ENCODE measurements around the gene SOX14.

- TF ChIP-seq CTCF (IDR thresholded peaks at IDR 0.05) = no peak
- no peak for TF ChIP-seq POLR2AphosphoS5 (IDR thresholded peaks at IDR 0.05; ENCODE audit: low read depth, low read length)
- TF ChIP-seq REST (IDR thresholded peaks at IDR 0.05; ENCODE audit: insufficient read depth in 1 of 2, low read depth in 2 of 2, low read length in 1 of 2) = no peak
Measured at GRCh38 chr3:137767538-137768360, 3.6 kb downstream of the SOX14 start.
